NOMO-1 (cell line): ENCODE measurements around the gene CSNK1G1.
"Not testable (repeated sequence)": the region's sequence is repeated elsewhere in the genome, so short reads cannot be mapped to it uniquely, and the experiment has no call there.

Source experiments
- DNase-seq, 2 experiments: peaks; one replicate each; lab custom pipeline; 2025; ENCODE audit not compliant: unreplicated experiment in 2 of 2; lab: John Stamatoyannopoulos, UW

CSNK1G1 gene

DNA sequence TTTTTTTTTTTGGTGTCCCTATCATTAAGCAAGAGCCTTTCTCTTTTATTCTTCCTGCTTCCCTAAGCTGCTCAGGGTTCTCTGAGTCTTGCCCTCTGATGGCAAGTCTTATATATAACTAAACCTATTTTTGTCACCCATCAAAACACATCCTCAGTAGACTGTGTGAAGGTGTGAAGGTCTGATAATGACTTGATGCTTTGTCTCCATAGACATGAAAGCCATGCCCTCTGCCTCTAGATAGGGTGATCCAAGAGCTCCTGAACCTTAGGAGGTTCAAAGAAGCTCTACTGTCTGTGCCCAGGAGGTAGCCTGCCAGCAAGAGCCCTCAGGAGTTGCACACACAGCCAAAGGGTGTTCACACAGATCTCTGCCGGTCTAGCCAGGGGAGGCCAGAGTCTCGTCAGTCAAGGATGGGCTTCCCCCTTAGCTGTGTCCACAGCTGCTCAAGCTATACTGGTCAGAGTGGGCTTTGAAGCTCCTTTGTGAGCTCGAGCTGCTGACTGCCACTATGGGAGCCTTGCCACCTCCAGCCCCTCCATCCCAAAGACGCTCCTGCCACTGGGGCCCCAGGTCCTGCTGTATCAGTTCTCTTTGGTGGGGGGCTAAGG is 217.5 kb downstream of the CSNK1G1 start:
- DNase-seq: no peak

DNA sequence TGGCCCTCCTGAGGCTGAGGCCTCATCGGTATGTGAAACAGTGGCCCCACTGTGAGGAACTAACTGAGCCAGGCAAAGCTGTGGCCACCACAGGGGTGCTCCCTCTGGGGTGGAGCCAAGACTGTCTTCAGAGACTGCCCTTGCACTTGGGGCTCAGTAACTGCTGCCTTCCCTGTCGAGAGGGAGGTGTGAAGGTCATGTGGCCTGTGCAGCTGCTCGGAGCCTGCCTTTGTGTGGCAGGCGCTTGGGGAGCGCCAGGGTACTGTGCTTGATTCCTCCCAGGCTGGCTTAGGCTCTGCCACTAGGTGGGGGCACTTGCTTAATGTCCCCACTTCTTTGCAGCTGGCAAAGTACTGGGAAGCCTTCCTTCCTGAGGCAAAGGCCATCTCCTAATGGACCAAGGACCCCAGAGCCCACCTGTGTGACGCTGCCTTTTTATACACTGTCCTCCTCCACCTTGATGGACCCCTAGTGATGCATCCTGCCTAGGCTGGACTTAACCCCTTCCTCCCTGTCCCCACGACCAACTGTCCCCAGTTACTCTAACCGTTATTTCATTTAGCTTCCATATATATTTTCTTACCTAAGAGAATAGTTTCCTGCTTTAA is 218.6 kb downstream of the CSNK1G1 start:
- DNase-seq: no peak

GRCh38 chr15:64136347-64136746 is 219.6 kb downstream of the CSNK1G1 start:
- no peak for DNase-seq

- no peak for DNase-seq
Measured at GRCh38 chr15:64134345-64134829, 221.6 kb downstream of the CSNK1G1 start.

DNA sequence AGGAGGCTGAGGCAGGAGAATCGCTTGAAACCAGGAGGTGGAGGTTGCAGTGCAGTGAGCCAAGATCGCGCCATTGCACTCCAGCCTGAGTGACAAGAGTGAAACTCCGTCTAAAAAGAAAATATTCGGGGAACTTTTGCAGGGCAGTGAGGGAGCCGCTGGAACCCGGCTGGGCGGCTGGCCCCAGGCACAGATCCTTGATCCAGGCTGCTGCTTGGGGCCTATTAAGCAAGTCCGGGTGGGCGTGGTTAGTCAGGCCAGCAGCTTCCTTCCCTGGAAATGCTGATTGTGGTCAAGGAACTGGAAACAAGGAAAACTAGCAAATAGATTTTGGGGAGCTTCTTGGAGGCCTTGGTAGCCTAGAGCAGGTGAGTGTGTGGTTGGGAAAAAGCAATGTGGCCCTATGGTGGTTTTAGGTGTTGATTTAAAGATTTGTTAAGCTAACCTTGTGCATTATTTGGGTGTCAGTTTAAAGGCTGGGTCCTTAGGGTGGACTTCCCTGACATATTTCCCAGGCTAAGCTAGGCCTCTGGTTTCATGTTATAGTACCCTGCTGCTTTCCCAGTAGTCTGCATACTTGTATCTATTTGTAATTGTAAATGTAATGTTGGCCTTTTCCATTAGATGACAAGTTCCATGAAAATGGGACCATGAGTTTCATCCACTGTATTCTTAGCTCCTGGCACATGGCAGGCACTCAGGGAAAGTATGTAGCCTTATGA is 222.2 kb downstream of the CSNK1G1 start:
- no peak for DNase-seq

DNA sequence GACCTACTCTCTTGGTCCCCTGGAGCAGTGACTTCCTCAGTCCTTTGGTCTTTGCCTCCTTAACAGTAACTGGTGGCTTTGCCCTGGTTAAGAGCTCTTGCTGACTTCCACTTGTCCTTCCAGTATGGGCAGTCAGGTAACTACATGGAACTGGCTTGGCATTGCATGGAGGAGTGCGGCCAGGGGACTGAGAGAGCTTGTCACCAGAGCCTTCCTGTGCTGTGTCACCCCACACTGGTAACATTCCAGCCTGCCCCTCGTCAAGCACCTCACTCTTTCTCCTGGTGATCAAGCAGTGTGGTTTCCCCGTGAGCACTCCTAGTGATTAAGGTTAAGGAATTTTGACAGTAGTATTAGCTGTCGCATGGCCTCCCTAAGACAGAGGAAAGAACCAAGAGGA is 223.8 kb downstream of the CSNK1G1 start:
- DNase-seq: no peak

GRCh38 chr15:64131547-64131946 is 224.4 kb downstream of the CSNK1G1 start:
- no peak for DNase-seq

GRCh38 chr15:64130159-64130558 is 225.8 kb downstream of the CSNK1G1 start:
- DNase-seq: no peak

- no peak for DNase-seq
Measured at GRCh38 chr15:64127521-64128270, 228.3 kb downstream of the CSNK1G1 start.

GRCh38 chr15:64125978-64126377 is 230.0 kb downstream of the CSNK1G1 start:
- DNase-seq: no peak

- no peak for DNase-seq
Measured at GRCh38 chr15:64122936-64123351, 233.0 kb downstream of the CSNK1G1 start.

DNA sequence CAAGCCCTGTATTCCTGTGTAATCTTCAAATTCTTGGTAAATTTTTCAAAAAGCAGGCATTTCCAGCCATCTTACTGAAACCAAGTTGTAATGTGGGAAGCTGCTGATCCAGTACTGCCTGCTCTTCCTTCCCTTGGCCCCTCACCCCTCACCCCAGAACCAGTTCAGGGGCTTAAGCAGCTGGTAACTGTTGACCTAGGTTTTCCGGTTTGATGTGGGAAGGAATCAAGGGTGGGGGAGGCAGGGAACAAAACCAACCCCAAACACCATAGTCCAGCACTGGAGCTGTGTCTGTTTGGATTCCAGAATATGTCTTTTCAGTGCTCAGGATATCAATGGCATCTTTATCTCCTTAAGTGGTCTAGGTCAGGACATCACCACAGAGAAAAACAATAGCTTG is 233.5 kb downstream of the CSNK1G1 start:
- DNase-seq: no peak

GRCh38 chr15:64121614-64122013 is 234.4 kb downstream of the CSNK1G1 start:
- DNase-seq: no peak

DNA sequence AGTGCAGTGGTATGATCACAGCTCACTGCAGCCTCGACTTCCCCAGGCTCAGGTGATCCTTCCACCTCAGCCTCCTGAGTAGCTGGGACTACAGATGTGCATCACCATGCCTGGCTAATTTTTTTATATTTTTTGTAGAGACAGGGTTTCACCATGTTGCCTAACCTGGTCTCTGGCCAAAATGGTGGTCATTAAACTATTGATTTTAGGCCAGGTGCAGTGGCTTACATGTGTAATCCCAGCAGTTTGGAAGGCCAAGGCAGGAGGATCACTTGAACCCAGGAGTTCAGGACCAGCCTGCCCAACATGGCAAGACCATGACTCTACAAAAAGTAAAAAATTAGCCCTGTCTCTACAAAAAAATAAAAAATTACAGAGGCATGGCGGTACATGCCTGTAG is 235.7 kb downstream of the CSNK1G1 start:
- DNase-seq: not testable (repeated sequence)

GRCh38 chr15:64117759-64118487 is 238.1 kb downstream of the CSNK1G1 start:
- no peak for DNase-seq
